WTC11 (cell line): ENCODE data around the gene AJAP1. TPM values are rescaled to one million over a fixed set of nuclear protein-coding genes. Genes with fewer than 3 reads are reported as not detected.

Experiments
- ATAC-seq: fragments of 200-7000 bp; cut with Tn5 transposase; 2 replicates; pipeline ENCODE4 v1.10.0; 2021; ENCODE audit warnings: mild to moderate bottlenecking, moderate library complexity
- CTCF ChIA-PET: fragments of 300-600 bp; sonication (Branson Sonifier 250); formaldehyde crosslinking; loops from one replicate; lab custom pipeline; 2021; ENCODE audit warnings: antibody characterized with exemption; lab: Charles Lee
- POLR2A ChIA-PET: fragments of 350-600 bp; sonication (Branson Sonifier 250); formaldehyde crosslinking; loops from one replicate; lab custom pipeline; 2021; ENCODE audit warnings: antibody characterized with exemption; lab: Charles Lee
- DNase-seq: peaks from one replicate; pipeline ENCODE4 v3.0.0; 2021; ENCODE audit warnings: low spot score
- H3K27ac Mint-ChIP-seq: 2 replicates; pipeline ENCODE4 v1.8.0; 2021; ENCODE audit warnings: mixed read lengths
- H3K27me3 Mint-ChIP-seq: 2 replicates; pipeline ENCODE4 v1.8.0; 2021; ENCODE audit warnings: low read depth, mild to moderate bottlenecking, moderate library complexity, mixed read lengths
- H3K36me3 Mint-ChIP-seq: 2 replicates; pipeline ENCODE4 v1.8.0; 2021; ENCODE audit warnings: mixed read lengths
- H3K4me1 Mint-ChIP-seq: 2 replicates; pipeline ENCODE4 v1.8.0; 2022; ENCODE audit warnings: mixed read lengths
- H3K4me3 Mint-ChIP-seq: 2 replicates; pipeline ENCODE4 v1.8.0; 2021; ENCODE audit warnings: mild to moderate bottlenecking, moderate library complexity, mixed read lengths
- H3K9me3 Mint-ChIP-seq: 2 replicates; pipeline ENCODE4 v1.8.0; 2021; ENCODE audit warnings: mixed read lengths
- ATF6 ChIP-seq: sonication (generic); formaldehyde crosslinking; IDR thresholded peaks from 2 replicates; pipeline ENCODE4 v1.8.1; 2023; ENCODE audit warnings: mild to moderate bottlenecking, missing genetic modification reagents
- CTCF ChIP-seq: fragments of 200-600 bp; IDR thresholded peaks from 2 replicates; pipeline ENCODE4 v1.8.0; 2022; ENCODE audit warnings: antibody characterized with exemption
- E2F4 ChIP-seq: sonication (generic); formaldehyde crosslinking; IDR thresholded peaks from 2 replicates; pipeline ENCODE4 v1.8.1; 2022; ENCODE audit warnings: low read depth, mild to moderate bottlenecking, moderate library complexity, missing genetic modification reagents, borderline replicate concordance
- EMX1 ChIP-seq: fragments of 250-450 bp; sonication (Bioruptor Pico); IDR thresholded peaks from 2 replicates; pipeline ENCODE4 v1.8.0; 2021; ENCODE audit warnings: mild to moderate bottlenecking
- ESRRA ChIP-seq: sonication (generic); formaldehyde crosslinking; IDR thresholded peaks from 2 replicates; pipeline ENCODE4 v1.8.1; 2022; ENCODE audit warnings: mild to moderate bottlenecking, missing genetic modification reagents, borderline replicate concordance
- ETV6 ChIP-seq: sonication (generic); formaldehyde crosslinking; IDR thresholded peaks from 2 replicates; pipeline ENCODE4 v1.8.1; 2022; ENCODE audit warnings: mild to moderate bottlenecking, missing genetic modification reagents
- FOXJ3 ChIP-seq: sonication (generic); formaldehyde crosslinking; IDR thresholded peaks from 2 replicates; pipeline ENCODE4 v1.9.0; 2021; ENCODE audit warnings: missing genetic modification reagents, mild to moderate bottlenecking, borderline replicate concordance
- FOXK1 ChIP-seq: sonication (generic); formaldehyde crosslinking; IDR thresholded peaks from 2 replicates; pipeline ENCODE4 v1.8.0; 2022; ENCODE audit warnings: mild to moderate bottlenecking, moderate library complexity, missing genetic modification reagents
- GTF2I ChIP-seq: fragments of 250-450 bp; sonication (Bioruptor Pico); conservative IDR thresholded peaks from 2 replicates; pipeline ENCODE4 v1.4.0; 2021; ENCODE audit warnings: mild to moderate bottlenecking
- JUN ChIP-seq: sonication (generic); formaldehyde crosslinking; IDR thresholded peaks from 2 replicates; pipeline ENCODE4 v1.8.0; 2023; ENCODE audit warnings: mild to moderate bottlenecking, missing genetic modification reagents
- NFE2L1 ChIP-seq: sonication (generic); formaldehyde crosslinking; IDR thresholded peaks from 2 replicates; pipeline ENCODE4 v1.8.1; 2023; ENCODE audit warnings: missing genetic modification reagents
- NR1H2 ChIP-seq: sonication (generic); formaldehyde crosslinking; IDR thresholded peaks from 2 replicates; pipeline ENCODE4 v1.9.0; 2021; ENCODE audit warnings: mild to moderate bottlenecking, moderate library complexity, missing genetic modification reagents
- NR2C2 ChIP-seq: sonication (generic); formaldehyde crosslinking; IDR thresholded peaks from 2 replicates; pipeline ENCODE4 v1.8.0; 2022; ENCODE audit warnings: mild to moderate bottlenecking, missing genetic modification reagents
- RELA ChIP-seq: sonication (generic); formaldehyde crosslinking; IDR thresholded peaks from 2 replicates; pipeline ENCODE4 v1.8.1; 2022; ENCODE audit warnings: missing genetic modification reagents, mild to moderate bottlenecking, borderline replicate concordance
- ZBTB21 ChIP-seq: sonication (generic); formaldehyde crosslinking; IDR thresholded peaks from 2 replicates; pipeline ENCODE4 v1.8.1; 2023; ENCODE audit warnings: mild to moderate bottlenecking, missing genetic modification reagents, borderline replicate concordance
- ZMAT4 ChIP-seq: fragments of 250-450 bp; sonication (Bioruptor Pico); IDR thresholded peaks from 2 replicates; pipeline ENCODE4 v1.9.0; 2021; ENCODE audit warnings: mild to moderate bottlenecking
- ZNF232 ChIP-seq: sonication (generic); formaldehyde crosslinking; IDR thresholded peaks from 2 replicates; pipeline ENCODE4 v1.8.0; 2022; ENCODE audit warnings: mild to moderate bottlenecking, missing genetic modification reagents
- ZNF425 ChIP-seq: fragments of 250-450 bp; sonication (Bioruptor Pico); conservative IDR thresholded peaks from 2 replicates; pipeline ENCODE4 v1.9.0; 2021; ENCODE audit warnings: mild to moderate bottlenecking
- ZNF532 ChIP-seq: fragments of 250-450 bp; sonication (Bioruptor Pico); IDR thresholded peaks from 2 replicates; pipeline ENCODE4 v1.9.0; 2021; ENCODE audit warnings: mild to moderate bottlenecking, borderline replicate concordance
- ZSCAN18 ChIP-seq: fragments of 250-450 bp; sonication (Bioruptor Pico); IDR thresholded peaks from 2 replicates; pipeline ENCODE4 v2.1.2; 2022; ENCODE audit warnings: mild to moderate bottlenecking, moderate library complexity
- total RNA-seq: library from RNA; stranded (reverse); gene quantifications from 3 replicates; pipeline ENCODE4 v1.2.3, GENCODE V29; 2021

AJAP1 gene
- total RNA-seq, 1 experiment from 2014 or later, result 2.1 TPM

GRCh38 chr1:4636644-4637380, 17.6 kb upstream of the AJAP1 start:
- DNase-seq (no peak), ATAC-seq (no peak)
- Mint-ChIP-seq H3K27me3 (peaks cover 8% of the 10 kb centered on the region), H3K4me1 (no peaks in the 10 kb centered on the region), H3K9me3 (peaks cover 54% of the 10 kb centered on the region), H3K27ac (no peak overlapping the region), H3K36me3 (peaks cover 65% of the 10 kb centered on the region), H3K4me3 (no peak overlapping the region)
- ChIA-PET POLR2A (no interaction called here), CTCF (no interaction called here)
- TF ChIP-seq ZNF425 (no peak), ZBTB21 (CRISPR knock-in tag) (no peak), EMX1 (CRISPR knock-in tag) (no peak), JUN (CRISPR knock-in tag) (no peak), FOXK1 (CRISPR knock-in tag) (no peak), CTCF (no peak), ZNF232 (CRISPR knock-in tag) (no peak), E2F4 (no peak), ETV6 (CRISPR knock-in tag) (no peak), ZNF532 (no peak), ZMAT4 (CRISPR knock-in tag) (no peak), ZSCAN18 (CRISPR knock-in tag) (no peak), NFE2L1 (CRISPR knock-in tag) (no peak), FOXJ3 (CRISPR knock-in tag) (no peak), NR1H2 (CRISPR knock-in tag) (no peak), ESRRA (CRISPR knock-in tag) (no peak), NR2C2 (CRISPR knock-in tag) (no peak), ATF6 (CRISPR knock-in tag) (no peak), RELA (CRISPR knock-in tag) (no peak), GTF2I (no peak)
